HG03520 (cell line): ENCODE data around the gene GRIP1.

Experiments
- ATAC-seq: cut with Tn5 transposase; IDR thresholded peaks from one replicate; pipeline ENCODE4 v1.9.1; 2021; ENCODE audit warnings: mild to moderate bottlenecking, moderate library complexity; ENCODE audit not compliant: unreplicated experiment

The GRIP1 gene

DNA sequence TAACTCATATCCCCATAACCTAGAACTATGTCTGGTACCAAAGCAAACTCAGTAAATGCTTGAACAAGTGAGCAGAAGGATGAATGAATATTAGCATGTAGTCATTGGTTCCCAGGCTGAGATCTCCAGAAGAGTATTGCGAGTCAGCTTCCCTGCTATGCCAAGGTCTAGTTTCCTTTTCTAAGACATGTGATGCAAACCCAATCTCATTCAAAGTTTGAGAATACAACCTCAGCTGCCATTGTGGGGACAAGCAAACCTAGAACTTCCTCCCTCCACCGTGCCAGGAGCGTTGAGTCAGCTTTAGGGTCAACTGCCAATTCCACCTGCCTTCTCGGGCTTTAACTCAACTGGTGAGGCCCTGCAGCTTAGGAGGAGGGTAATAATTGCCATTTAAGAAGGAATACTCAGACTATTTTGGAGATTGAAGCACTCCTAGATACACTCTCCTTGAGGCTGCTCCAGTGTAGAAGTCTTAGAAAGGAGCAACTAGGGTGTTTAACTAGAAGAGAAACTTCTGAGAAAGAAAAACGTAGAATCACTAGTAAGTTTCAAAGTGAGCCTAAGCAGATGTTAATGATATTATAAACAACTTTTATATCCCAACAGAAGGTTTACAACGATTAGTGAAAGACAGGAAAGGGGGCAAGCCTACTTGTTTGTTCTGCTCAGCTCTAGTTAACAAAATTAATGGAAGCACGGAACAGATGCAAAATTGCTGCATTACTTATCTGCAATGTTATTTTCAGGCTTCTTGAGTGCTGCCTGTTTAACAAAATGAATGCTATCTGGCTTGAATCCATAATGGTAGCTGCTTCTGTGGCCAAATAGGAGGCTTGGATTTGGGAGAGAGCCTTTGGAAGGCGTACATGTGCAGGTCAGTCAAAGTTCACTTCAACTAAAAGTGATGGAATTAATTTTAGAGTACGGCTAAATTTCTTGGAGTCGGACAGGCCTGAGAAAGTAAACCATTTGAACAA lies 279.7 kb downstream of the GRIP1 start:
- no peak for ATAC-seq

DNA sequence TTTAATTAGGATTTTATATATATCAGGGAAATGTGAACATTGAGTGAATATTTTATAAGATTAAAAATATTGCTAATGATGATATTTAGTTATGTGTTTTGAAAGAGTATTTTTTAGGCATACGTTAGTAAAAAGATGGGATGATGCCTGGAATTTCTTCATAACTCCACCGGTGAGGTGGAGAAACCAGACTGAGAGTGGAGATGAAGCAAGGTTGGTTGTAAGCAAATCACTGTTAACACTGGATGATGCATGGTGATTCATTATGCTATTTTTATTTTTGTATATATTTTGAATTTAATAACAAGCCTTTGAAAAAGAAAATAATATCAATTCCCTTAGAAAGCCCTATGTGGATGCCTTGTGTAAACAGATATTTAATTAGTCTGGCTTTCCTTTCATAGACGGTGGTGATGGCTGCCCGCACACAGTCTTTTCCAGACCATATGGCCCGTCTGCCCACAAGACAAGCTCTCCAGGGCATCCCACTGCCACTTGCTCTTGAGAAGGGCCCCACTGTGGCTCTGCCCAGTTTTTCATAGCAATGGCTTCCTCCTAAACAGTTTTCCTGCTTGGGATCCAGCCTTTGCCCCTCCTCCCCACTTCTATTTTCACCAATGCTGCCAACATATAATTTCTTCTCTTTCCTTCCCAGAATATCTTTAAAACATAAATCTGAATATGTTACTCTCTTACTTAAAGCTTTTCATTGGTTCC lies 281.1 kb downstream of the GRIP1 start:
- no peak for ATAC-seq

DNA sequence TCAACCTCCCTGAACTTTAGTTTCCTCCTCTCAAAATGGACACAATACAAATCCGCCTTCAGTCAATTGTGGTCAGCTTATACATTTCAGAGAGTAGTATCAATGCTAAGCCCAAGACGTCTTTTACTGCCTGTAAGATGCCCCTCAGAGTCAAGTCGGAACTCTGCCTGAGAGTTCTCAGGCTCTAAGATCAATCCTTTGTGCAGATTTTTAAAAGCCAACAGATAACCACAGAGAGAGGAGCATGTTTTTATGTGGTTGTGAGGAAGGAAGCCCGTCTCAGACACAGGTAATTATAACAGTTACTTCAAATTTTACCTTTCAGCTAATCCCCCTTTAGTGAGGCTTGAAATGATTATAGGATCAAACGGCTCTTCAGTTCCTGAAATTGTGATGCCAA lies 285.0 kb downstream of the GRIP1 start:
- no peak for ATAC-seq

DNA sequence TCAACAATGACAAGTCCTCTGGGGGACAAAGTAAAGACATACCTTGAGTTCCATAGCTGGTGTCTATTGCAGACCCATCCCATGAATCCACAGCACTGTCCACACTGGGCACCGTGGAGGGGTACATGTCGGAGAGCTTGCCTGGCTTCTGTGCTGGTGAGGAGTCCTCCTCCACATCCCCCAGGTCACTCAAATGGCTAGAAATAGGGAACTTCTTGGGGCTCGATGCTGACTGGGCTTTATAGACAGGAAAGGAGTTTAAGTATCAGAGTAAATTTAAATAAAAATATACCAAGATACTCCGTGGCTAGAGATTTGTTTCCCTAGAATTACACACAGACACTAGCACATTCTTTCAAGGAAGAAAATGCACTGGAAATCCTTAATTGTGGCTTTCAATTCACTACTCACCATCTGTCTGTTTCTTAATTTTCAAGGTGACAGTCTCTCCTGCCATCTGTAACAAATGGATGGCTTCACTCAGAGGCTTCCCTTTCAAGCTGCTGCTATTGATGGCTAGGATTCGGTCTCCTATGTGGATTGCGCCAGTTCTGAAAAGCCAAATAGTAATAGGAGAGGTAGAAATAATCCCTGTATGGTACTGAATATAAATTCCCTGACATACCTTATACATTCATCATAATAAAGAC lies 286.5 kb downstream of the GRIP1 start:
- no peak for ATAC-seq

DNA sequence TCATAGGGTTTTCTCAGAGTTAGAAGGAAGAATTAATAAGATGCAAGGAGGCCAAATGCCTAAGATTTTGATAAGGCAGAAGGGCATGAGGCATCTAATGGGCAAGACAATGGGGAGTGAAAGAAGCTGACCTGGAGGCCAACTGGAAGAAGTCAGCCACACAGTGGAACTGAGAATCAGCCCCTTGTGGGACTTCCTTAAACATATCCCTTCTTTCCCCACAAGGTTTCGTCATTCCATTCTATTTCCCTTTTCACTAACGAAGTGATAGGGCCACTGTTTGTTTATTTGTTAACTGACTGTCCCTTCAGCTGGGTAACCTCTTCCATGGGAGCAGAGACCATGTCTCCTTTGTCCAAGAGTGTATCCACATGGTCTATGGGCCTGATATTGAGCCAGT lies 290.4 kb downstream of the GRIP1 start:
- ATAC-seq = no peak

DNA sequence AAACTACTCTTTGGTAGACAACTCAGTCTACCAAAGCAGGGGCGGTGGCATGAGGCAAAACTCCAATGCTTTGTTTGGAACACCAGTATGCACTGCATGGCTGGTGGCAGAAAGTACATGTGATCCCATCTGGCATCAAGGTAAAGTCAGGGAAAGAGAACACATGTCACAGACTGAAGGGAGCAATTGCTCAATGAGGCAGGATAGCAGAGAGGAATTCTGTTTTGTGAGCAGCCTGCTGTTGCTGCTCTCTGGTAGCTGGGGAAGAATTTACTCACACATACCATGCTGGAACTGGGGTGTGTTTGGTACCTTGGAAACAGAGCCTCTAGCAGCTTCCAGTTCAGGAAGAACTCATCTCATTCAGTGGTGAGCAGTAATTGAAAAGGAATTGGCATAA lies 291.8 kb downstream of the GRIP1 start:
- no peak for ATAC-seq

DNA sequence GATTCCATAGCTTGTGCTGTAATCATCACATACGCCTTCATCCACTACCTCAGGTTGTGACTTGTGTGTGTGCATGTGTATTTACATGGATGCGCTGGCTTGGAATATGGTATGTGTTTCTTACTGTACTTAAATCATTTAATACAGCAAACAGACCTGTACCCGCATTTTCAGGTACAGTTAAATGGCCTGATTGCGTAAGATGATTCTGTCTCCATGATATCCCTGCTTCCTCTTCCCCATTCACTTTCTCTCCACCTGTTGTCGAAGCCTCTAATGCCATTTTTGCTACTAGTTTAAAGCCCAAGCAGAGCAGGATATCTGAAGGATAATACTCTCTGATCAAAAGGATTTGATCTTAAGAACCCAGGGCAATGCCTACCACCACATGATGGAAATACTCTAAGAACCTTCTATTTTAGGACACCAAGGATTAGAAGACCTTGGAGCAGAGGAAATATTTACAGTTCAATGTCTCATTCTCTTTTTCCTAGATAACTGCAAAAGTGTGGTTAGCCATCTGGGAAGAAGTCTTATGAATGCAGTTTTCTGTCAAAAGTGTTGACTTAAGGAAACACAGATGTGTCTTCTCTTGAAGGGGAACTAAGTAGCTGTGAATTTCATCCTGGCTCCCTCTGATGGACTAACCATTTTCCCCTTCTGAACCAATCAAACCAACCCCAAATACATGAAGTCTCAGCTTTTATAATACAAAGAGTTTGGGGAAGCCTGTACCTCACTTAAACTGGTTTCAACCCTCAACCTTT lies 297.9 kb downstream of the GRIP1 start:
- no peak for ATAC-seq

DNA sequence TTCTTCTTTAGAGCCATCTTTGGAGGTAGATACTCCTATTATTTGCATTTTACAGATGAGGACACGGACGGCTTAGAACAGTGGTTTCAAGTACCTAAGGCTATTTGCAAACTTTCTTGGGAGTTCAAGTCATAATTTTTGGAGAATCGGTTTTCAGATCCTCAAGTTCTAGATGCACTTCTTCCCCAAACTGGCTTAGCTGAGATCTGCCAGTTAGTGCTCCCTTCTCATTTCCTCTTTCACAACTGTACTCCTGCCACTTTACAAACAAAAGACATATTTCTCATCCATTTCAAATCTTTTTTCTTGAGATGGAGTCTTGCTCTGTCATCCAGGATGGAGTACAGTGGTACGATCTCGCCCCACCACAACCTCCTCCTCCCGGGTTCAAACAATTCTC lies 299.3 kb downstream of the GRIP1 start:
- no peak for ATAC-seq

DNA sequence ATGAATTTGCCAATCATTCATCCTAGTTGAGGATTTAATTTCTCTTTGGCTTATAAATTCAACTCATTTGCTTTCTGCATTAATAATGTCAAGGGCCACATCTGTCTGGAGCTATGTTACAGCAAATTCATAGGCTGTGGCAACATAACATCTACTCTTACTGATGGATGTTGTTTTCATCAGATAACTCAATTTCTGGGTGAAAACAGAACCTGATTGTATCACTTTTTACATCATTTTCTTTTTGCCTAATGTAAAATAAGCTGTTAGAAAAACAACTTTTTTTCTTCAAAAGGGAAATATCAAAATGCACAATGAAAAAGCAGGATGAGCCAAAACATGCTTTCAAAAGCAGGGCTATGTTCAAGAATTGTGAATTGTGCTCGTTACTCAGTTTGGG lies 303.3 kb downstream of the GRIP1 start:
- ATAC-seq = no peak

DNA sequence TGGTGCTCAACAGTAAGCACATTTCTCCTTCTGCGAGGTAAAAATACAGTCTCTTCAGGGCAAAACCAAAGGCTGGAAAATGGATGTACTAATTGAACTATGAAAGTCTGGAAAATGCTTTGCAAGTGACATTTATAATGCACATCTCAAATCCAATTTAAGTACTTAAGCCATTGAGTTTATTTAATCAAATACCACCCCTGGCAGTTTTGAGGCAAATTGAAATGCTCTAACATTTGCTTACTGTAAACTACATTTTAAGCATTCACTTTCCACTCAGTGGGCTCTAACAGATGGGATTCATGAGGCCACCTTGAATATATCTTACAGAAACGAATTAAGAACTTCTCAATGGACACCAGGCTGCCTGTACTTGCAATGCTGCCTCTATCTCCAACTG lies 306.9 kb downstream of the GRIP1 start:
- ATAC-seq = no peak

DNA sequence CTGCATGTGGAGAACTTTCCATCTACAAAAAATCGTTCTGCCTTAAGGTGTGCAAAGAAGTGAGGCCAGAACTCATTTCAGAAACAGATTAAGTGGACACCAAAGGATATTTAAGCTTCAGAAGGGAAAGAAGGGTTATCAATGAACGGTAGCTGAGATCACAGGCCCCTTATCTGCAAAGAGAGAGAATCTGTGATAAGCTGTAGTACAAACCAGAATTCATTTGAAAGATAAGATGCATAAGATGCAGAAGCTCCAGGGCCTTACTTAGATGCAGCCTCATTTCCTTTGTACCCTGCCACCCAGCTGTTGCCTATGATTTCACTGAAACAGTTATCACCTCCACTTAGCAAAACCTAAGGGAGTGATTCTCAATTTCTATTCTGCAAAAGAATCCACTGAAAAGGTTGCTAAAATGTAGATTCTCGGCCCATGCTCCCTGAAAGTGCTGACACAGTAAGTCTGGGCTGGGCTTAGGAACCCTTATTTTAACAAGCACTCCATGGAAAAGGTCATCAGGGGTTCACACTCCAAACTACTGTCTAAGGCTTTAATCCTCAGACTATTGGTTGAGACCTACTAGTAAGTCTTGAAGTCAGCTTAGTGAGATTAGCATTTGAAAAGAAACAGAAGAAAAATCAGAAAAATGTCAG lies 311.7 kb downstream of the GRIP1 start:
- ATAC-seq = no peak

DNA sequence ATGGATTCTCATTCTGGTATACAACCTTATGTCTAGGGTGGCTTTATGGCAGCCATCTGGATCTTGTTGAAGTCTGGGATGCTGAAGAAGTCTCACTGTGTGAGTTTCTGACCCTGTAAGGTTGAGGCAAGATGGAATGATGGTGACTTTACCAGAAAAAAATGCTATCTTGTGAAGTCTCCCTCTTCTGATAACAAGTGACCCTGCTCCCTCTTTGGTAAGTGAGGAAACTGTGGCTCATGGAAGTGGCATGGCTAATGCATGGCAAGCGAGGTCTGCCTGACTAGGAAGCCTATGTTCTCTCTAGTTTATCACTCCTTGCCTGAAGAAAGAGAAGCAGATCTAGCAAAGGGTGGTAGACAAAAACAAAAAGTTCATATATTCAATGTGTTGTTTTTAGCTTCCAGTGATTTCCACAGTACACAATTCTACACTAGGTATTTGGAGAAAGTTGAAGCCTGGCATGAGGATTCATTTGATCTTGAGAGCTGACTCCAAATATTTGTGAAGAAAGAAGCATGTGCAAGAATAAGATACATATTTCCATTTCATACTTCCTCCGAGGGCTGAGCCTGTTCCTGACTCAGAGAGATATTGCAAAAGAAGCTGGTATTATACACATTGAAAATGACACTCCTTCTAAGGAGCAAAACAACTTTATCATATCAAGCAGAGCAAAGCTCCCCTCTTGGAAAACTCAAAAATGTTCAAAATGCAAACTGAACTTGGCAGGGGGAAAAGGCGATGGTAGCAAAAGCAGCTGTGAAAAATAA lies 313.0 kb downstream of the GRIP1 start:
- ATAC-seq = no peak

DNA sequence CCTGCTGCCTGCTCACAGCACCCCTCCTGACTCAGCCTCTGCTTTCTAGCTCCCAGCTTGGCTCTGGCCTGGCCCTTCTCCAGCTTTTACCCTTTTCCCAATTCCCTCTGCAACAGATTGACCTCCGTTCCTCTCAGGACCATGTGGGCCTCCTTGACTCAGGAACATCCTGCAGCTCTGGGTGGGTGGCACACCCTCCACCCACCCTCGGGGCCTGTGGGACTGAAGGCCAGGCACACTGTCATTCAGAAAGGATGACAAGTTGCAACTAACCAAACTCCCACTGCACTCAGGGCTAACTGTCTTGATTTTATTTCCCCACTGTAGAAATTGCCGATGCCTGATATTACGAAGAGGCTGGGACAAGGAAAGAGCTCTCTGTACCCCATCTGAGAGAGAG lies 317.2 kb downstream of the GRIP1 start:
- ATAC-seq = no peak

DNA sequence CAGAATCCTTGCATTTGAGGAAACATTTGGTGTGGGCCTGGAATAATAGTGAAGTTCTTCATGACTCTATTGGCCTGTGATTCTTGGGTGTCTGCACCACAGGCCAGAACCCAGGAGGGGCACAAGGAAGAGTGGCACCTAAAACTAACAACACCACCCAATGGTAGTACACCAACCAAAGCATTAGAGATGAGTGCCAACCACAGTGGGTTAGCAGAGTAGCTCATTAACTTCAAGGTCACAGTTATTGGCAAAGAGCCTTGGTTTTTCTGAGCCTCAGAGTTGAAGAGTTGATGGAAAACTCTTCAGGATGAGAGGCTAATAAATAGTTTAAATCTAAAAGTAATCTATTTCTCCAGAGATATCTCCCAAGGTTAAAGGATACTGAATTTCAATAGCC lies 319.6 kb downstream of the GRIP1 start:
- no peak for ATAC-seq

DNA sequence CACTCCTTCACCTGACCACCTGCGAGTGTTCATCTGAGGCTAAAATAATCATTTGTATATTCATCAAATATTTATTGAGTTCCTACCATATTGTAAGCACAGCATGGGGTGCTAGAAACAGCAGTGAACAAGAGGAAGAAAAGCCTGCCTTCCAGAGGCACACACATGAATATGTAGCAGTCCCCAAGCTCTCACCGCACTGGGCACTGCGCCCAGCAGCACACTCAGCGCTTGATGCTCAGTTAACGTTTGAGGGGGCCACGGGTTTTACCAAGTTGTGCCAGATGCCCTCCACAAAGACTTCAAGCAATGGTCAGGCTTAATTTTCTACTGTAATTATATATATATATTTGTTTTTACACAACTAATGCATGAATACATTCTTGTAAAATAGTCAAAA lies 324.6 kb downstream of the GRIP1 start:
- no peak for ATAC-seq

DNA sequence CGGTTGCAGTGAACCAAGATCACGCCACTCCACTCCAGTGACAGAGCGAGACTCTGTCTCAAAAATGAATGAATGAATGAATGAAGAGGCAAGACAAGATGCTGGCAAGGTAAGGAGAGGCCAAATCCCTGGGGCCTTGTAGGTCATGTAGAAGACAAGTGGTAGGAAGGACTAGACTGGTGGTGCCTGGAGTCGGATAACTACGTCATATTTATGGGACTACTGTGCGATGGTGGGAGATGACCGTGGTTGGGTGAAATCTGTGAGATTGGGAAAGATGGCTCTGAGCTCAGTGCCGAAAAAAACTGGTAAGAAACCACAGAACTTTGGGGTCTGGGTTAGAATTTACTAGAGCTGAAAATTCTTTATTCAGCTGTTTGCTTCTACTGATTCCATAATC lies 326.0 kb downstream of the GRIP1 start:
- no peak for ATAC-seq

DNA sequence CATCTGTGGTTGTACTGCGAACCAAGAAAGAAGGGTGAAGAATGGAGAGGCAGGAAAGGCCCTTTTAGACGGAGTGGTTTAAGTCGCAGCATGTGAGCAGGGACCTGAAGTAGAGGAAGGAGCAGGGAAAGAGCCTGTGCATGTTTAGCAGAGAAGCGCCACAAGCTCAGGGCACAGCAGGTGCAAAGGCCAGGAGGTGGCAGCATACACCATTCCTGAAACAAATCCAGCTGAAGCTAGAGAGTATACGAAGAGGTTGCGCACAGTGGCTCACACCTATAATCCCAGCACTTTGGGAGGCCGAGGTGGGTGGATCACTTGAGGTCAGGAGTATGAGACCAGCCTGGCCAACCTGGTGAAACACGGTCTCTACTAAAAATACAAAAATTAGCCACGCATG lies 326.7 kb downstream of the GRIP1 start:
- no peak for ATAC-seq

DNA sequence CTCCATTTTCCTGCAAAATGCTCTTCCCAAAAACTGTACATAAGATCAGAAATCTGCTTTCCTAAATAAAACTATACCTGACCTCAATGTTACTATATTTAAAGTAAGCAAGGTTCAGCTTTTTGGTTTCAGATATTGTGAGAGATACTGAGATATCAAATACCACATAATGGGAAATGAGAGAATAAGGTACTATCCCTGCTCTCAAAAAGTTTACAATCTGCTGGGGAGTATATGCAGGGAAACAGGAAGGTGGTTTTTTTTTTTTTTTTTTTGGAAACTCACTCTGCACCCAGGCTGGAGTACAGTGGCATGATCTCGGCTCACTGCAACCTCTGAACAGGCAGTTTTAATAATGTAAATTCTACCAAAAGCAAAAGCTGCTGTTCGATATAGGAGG lies 327.6 kb downstream of the GRIP1 start:
- no peak for ATAC-seq

DNA sequence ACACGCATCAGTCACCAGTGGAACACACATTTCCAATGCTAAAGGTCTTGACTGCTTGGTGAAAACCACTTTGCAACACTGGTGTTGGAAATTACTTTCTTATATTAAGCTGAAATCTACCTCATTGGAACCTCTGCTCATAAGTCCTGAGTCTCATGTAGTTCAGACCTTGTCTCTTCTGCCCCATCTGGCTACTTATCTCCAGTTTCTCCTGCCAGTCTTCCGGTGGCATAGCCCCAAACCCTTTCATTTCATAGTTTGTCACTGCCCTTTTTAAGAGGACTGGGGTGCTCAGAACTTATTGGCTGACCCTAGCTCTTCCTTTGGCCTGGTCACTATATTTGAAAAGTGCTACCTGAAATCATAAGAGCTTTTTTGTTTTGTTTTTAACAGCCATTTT lies 332.9 kb downstream of the GRIP1 start:
- ATAC-seq = no peak

DNA sequence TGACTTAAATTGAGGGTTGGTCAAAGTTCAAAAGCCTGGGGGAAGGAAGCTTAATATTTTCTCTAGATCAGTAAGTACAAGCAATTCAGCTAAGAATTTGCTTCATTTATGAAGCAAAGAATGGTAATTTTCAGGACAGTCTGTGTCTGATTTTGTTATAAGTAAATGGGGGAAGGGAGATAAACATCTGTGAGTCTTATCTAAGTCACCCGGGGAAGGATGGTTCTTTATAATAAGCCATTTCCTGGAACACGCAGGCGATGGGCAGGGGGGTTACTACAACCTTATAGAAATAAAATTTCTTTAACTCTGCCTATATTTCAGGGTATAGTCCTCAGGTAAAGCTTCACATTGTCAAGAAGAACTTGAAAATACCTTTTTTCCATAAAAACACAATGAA lies 333.7 kb downstream of the GRIP1 start:
- ATAC-seq = no peak
